ENCODE measurements around the gene KCNK1. TPM values are rescaled to one million over a fixed set of nuclear protein-coding genes. Genes with fewer than 3 reads are reported as not detected.

Gene KCNK1
- total and polyA plus RNA-seq, 2 of the 4 experiments (the other 2 are of a cell fraction), result 0.90 to 1.6 TPM

DNA sequence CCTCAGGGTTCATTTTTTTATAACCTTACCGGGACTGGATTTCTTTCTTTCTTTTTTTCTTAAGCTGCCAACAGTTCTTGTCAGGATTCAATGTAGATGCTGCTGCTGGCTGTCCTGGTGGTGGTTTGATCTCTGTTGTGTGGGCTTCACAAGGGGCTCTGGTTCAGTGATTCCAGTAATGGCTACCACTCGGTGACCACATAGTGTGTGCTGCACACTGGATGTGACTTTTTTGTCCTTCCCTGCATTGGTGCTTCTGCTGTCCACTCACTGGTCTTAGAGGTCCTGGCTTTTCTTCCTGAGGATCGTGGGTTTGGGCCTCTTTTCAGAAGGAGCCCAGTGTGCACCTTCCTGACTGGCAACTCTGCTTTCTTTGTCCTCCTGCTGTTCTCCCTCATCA is 18.5 kb downstream of the KCNK1 start:
- H3K23ac ChIP-seq (ENCODE audit: low read depth, low read length), result no peak overlapping the region
- TF ChIP-seq, protein P1, sequence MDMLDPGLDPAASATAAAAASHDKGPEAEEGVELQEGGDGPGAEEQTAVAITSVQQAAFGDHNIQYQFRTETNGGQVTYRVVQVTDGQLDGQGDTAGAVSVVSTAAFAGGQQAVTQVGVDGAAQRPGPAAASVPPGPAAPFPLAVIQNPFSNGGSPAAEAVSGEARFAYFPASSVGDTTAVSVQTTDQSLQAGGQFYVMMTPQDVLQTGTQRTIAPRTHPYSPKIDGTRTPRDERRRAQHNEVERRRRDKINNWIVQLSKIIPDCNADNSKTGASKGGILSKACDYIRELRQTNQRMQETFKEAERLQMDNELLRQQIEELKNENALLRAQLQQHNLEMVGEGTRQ (IDR thresholded peaks at IDR 0.05; ENCODE audit: low read depth, low read length), result no peak
- no peak for TF ChIP-seq POLR2A (IDR thresholded peaks at IDR 0.05; ENCODE audit: low read depth, low read length)
- TF ChIP-seq MAZ (IDR thresholded peaks at IDR 0.05; ENCODE audit: borderline replicate concordance, low read depth, low read length), result no peak
- no peak for TF ChIP-seq MAFK (IDR thresholded peaks at IDR 0.05; ENCODE audit: low read depth, low read length)
- TF ChIP-seq, protein P2, sequence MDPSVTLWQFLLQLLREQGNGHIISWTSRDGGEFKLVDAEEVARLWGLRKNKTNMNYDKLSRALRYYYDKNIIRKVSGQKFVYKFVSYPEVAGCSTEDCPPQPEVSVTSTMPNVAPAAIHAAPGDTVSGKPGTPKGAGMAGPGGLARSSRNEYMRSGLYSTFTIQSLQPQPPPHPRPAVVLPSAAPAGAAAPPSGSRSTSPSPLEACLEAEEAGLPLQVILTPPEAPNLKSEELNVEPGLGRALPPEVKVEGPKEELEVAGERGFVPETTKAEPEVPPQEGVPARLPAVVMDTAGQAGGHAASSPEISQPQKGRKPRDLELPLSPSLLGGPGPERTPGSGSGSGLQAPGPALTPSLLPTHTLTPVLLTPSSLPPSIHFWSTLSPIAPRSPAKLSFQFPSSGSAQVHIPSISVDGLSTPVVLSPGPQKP (IDR thresholded peaks at IDR 0.05; ENCODE audit: borderline replicate concordance, low read depth, low read length), result no peak
- no peak for TF ChIP-seq CHD1 (IDR thresholded peaks at IDR 0.05; ENCODE audit: low read depth, low read length)
- TF ChIP-seq FOS (IDR thresholded peaks at IDR 0.05; ENCODE audit: low read depth, low read length), result no peak
- TF ChIP-seq NFE2L2 (IDR thresholded peaks at IDR 0.05; ENCODE audit: low read depth, low read length), result no peak
- TF ChIP-seq RCOR1 (IDR thresholded peaks at IDR 0.05; ENCODE audit: insufficient replicate concordance, low read length), result no peak
- no peak for TF ChIP-seq BHLHE40 (IDR thresholded peaks at IDR 0.05; ENCODE audit: low read depth, low read length)
- no peak for TF ChIP-seq RFX5 (IDR thresholded peaks at IDR 0.05; ENCODE audit: low read depth, low read length)
- no peak for TF ChIP-seq SMC3 (IDR thresholded peaks at IDR 0.05; ENCODE audit: low read depth, low read length)
- TF ChIP-seq, protein P3, sequence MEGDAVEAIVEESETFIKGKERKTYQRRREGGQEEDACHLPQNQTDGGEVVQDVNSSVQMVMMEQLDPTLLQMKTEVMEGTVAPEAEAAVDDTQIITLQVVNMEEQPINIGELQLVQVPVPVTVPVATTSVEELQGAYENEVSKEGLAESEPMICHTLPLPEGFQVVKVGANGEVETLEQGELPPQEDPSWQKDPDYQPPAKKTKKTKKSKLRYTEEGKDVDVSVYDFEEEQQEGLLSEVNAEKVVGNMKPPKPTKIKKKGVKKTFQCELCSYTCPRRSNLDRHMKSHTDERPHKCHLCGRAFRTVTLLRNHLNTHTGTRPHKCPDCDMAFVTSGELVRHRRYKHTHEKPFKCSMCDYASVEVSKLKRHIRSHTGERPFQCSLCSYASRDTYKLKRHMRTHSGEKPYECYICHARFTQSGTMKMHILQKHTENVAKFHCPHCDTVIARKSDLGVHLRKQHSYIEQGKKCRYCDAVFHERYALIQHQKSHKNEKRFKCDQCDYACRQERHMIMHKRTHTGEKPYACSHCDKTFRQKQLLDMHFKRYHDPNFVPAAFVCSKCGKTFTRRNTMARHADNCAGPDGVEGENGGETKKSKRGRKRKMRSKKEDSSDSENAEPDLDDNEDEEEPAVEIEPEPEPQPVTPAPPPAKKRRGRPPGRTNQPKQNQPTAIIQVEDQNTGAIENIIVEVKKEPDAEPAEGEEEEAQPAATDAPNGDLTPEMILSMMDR (conservative IDR thresholded peaks at IDR 0.05; ENCODE audit: low read depth, low read length), result no peak
- TF ChIP-seq CEBPB (IDR thresholded peaks at IDR 0.05; ENCODE audit: low read depth, low read length), result no peak
- TF ChIP-seq MXI1 (IDR thresholded peaks at IDR 0.05; ENCODE audit: borderline replicate concordance, low read depth, low read length), result no peak
- no peak for TF ChIP-seq RAD21 (IDR thresholded peaks at IDR 0.05; ENCODE audit: low read length)
- ATAC-seq (ENCODE audit: low read depth), result no peak

More for the DNA sequence above, 18.5 kb downstream of the KCNK1 start:
- H3K27me3 ChIP-seq (ENCODE audit: control insufficient read depth, insufficient read depth, low read length), result no peaks in the 10 kb centered on the region
- dilution Hi-C loops (cut with HindIII; ENCODE audit: low sequenced_read_pairs, unreplicated experiment), result no loop called here
- WGBS, 2 experiments (ENCODE audit: extremely low coverage in 2 of 2, insufficient read length in 1 of 2), result 40% methylated on average over 1 of the region's 3 CpGs; no CpG with 5 or more reads in 1 of the 2 experiments
- no peak overlapping the region for H3K27ac ChIP-seq (ENCODE audit: insufficient read depth, low read length)
- H3K9me3 ChIP-seq (ENCODE audit: control insufficient read depth, insufficient read depth, low read length), result peaks cover 2% of the 10 kb centered on the region; the same call in 1 of the 2 replicates
- no peak overlapping the region for H4K5ac ChIP-seq (ENCODE audit: low read depth, low read length)
- no peak overlapping the region for H3K18ac ChIP-seq (ENCODE audit: low read depth, low read length)
- H2BK120ac ChIP-seq (ENCODE audit: low read depth, low read length), result no peak overlapping the region
- BruUV-seq (replicated peaks), result no TSS peak
- no peak overlapping the region for H3K9ac ChIP-seq (ENCODE audit: low read depth, low read length)
- in situ Hi-C loops (cut with MboI; ENCODE audit: low sequenced_read_pairs), result no loop called here
- H2BK20ac ChIP-seq (ENCODE audit: low read depth, low read length), result no peak overlapping the region
- no peak for DNase-seq
- H3K4me2 ChIP-seq (ENCODE audit: low read depth, low read length), result no peak overlapping the region
- H3K4me1 ChIP-seq (ENCODE audit: control insufficient read depth, insufficient read depth, low read length), result no peaks in the 10 kb centered on the region
- H3K4ac ChIP-seq (ENCODE audit: low read depth, low read length), result no peak overlapping the region
- H2BK5ac ChIP-seq (ENCODE audit: low read depth, low read length, poor library complexity, severe bottlenecking), result no peak overlapping the region
- intact Hi-C loops (cut with micrococcal nuclease), result no loop called here
- H3K4me3 ChIP-seq (ENCODE audit: insufficient read depth, low read depth, low read length), result no peak overlapping the region
- H3K14ac ChIP-seq (replicated peaks; ENCODE audit: low read depth, low read length), result no peak overlapping the region
- CTCF ChIA-PET, result no interaction called here
- no peaks in the 10 kb centered on the region for H3K36me3 ChIP-seq (ENCODE audit: control insufficient read depth, insufficient read depth, low read length)
- H3K79me1 ChIP-seq (ENCODE audit: low read depth in 1 of 2, low read length in 2 of 2), result no peaks in the 10 kb centered on the region
- H3K9me1 ChIP-seq (ENCODE audit: insufficient read depth, low read length), result no peaks in the 10 kb centered on the region
- H4K91ac ChIP-seq (ENCODE audit: insufficient read depth, low read depth, low read length), result no peak overlapping the region
- H2AK9ac ChIP-seq (replicated peaks; ENCODE audit: low read depth, low read length, poor library complexity), result no peak overlapping the region
- H2AK5ac ChIP-seq (ENCODE audit: low read depth, low read length), result no peak overlapping the region
- no peaks in the 10 kb centered on the region for H4K20me1 ChIP-seq (ENCODE audit: insufficient read depth, low read length)
- POLR2A ChIA-PET (ENCODE audit: unreplicated experiment), result no interaction called here
- no peak overlapping the region for H2AFZ ChIP-seq (replicated peaks; ENCODE audit: low read length, poor library complexity)
- H2BK15ac ChIP-seq (ENCODE audit: low read depth, low read length), result no peak overlapping the region
- no peak overlapping the region for H4K8ac ChIP-seq (ENCODE audit: low read depth in 2 of 2, low read length in 2 of 2)
- H3K56ac ChIP-seq (ENCODE audit: extremely low read depth, insufficient read depth, low read length), result no peak overlapping the region

All from IMR-90 (cell line).